ENCODE results near the gene UGGT2.
"Not testable (repeated sequence)": the region's sequence is repeated elsewhere in the genome, so short reads cannot be mapped to it uniquely, and the experiment has no call there.

UGGT2 gene

DNA sequence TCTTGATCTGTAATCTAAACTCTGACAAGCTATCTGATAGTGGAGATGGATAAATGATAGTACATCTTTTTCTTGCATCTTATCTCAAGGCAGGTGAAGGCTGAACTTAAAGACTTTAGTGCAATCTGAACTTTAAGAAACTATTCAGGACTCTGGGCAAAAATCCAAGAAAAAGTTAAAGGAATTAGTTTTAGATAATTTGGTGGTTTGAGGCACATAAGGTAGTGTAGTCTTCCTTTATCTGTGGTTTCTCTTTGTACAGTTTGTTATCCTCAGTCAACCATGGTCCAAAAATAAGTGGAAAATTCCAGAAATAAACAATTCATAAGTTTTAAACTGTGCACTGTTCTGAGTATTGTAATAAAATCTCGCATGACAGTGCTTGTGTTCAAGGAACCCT is 172.9 kb downstream of the UGGT2 start:
- DNase-seq = no peak

DNA sequence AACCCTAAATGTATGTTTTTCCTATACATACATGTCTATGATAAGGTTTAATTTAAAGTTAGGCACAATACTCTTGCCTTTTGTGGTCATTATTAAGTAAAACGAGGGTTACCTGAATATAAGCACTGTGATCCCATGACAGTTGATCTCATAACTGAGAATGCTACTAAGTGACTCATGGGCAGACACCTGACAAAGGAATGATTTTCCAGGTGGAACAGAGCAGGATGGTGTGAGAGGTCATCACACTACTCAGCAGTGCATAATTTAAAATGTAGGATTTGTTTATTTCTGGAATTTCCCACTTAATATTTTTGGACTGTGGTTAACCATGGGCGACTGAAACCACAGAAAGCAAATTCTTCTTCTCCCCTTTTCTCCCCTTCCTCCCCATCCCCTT is 178.9 kb downstream of the UGGT2 start:
- no peak for DNase-seq

DNA sequence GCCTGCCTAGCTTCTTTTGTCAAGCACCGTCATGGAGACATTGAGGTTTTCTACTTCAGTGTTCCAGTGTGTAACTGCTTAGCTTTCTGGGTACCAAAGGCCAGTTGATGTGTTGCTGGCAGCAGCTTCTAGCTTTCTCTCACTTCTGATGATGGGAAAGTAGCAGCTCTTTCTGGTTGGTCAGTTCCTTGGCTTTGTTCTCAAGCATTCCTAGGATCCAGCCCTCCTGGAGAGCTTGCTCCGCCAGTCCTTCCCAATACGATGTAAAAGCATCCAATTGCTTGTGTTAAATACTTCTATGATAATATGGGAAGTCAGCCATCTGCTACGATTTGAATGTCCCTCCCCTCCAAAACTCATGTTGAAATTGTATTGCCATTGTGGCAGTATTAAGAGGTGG is 182.8 kb downstream of the UGGT2 start:
- DNase-seq = no peak

DNA sequence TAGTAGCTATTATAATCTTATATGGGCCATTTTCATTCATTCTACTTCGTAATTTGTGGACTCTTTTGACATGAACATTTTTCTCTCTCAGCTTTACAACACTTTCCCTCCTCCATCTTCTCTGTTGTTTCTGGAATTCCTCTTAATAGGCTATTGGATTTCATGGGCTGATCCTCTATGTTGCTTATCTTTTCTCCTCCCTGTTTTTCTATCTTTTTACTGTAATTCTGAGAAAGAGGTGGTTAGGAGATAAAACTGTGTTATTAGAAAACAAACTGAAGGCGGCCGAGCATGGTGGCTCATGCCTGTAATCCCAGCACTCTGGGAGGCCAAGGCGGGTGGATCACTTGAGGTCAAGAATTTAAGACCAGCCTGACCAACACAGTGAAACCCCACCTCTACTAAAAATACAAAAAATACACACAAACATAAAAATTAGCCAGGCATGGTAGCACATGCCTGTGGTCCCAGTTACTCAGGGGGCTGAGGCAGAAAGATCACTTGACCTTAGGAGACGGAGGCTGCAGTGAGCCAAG is 188.1 kb downstream of the UGGT2 start:
- no peak for DNase-seq

DNA sequence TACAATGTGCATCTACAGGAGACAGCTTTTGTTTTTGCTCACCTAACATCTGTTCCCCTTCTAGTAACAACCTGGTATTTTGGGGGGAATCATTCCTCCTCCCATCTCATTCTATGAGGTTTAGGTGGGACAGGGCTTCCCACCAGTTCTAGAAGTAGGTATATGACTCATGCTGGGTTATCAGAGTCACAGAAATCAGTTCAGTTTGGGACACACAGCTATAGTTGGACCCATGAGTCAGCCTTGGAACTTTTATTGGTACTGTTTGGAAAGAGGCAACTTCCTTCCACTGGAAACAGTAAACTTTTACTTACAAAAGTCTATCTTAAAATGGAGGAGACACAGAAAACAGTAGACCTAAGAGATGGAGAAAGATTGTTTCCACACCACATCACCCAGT is 190.8 kb downstream of the UGGT2 start:
- no peak for DNase-seq

DNA sequence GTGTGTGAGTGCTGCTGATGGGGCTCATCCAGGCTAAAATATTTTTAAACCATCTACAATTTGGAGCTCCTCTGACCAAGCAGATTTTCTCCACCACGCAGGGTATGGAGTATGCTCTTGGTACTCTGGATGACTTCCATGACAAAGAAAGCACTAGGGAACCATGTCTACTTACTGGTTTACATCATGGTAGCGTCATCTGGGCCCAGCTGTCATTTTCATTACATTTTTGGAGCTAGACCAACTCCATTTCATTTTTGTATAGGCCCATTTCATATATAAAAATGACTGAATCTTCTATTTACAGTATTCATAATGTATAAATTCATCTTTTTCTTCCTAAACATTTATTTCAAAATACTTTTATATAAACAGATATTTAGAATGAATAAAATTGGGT is 191.9 kb downstream of the UGGT2 start:
- DNase-seq = no peak

DNA sequence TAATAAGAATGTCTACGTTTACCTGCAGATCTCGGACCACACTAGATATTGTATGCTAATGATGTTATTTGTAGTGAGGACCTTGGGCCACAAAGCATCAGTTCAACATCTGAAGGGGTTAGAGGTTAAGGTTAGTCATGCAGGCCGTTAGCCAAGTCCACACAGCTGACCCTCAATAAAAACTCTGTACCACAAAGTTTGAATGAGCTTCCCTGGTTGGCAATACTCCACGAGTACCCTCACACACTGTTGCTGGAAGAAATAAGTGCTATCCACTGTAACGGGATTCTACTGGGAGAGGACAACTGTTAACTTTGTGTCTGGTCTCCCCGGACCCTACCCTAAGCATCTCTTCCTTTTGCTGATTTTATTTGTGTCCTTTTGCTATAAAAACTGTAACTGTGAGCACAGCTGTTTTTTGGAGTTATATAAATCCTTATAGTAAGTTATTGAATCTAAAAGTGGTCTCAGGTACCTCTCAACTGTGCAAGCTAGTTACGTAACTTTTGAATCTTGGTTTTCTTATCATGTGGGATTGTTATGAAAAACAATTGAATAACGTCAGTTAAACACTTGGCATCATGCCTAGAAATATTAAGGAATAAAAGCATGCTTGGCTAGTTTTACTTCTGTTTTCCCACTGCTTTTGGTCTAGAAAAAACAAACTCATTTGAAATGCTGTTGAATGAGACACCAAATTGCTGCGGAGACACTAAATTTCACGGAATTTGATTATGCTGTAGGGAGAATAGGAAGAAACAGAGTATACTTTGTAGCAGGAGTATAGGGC is 194.7 kb downstream of the UGGT2 start:
- DNase-seq = no peak

DNA sequence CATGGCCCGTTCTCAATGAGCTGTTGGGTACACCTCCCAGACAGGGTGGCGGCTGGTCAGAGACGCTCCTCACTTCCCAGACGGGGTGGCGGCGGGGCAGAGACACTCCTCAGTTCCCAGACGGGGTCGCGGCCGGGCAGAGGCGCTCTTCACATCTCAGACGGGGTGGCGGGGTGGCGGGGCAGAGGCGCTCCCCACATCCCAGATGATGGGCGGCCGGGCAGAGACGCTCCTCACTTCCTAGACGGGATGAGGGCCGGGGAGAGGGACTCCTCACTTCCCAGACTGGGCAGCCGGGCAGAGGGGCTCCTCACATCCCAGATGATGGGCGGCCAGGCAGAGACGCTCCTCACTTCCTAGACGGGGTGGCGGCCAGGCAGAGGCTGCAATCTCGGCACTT is 207.5 kb downstream of the UGGT2 start:
- DNase-seq = not testable (repeated sequence)

DNA sequence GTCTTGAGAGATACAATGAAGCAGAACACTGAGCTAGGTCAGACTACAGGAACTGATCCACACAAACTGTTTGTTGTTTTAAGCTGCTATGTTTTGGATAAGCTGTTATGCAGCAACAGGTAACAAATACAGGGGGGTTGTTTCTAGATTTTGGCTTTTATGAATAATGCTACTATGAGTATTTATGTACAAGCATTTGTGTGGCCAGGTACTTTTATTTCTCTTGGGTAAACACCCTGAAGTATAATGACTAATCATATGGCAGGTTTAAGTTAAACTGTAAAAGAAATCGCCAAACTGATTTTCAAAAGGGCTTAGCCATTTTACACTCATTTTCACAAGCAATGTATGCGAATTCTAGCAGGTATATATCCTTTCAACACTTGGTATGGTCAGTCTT is 210.3 kb downstream of the UGGT2 start:
- no peak for DNase-seq

DNA sequence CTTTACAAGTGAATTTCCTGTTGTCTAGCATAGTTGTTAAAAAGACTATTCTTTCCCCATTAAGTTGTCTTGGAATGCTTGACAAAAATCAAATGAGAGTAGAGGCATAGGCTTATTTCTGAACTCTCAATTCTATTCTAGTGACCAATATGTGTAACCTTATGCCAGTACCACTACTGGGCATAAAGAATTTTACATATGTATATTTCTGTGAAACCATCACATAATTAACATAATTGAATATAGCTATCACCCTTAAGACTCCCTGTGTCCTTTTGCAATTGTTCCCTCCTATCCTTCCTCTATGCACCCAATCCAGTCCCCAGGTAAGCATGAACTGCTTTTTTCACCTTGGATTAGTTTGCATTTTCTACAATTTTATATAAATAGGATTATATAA is 211.3 kb downstream of the UGGT2 start:
- DNase-seq = no peak

DNA sequence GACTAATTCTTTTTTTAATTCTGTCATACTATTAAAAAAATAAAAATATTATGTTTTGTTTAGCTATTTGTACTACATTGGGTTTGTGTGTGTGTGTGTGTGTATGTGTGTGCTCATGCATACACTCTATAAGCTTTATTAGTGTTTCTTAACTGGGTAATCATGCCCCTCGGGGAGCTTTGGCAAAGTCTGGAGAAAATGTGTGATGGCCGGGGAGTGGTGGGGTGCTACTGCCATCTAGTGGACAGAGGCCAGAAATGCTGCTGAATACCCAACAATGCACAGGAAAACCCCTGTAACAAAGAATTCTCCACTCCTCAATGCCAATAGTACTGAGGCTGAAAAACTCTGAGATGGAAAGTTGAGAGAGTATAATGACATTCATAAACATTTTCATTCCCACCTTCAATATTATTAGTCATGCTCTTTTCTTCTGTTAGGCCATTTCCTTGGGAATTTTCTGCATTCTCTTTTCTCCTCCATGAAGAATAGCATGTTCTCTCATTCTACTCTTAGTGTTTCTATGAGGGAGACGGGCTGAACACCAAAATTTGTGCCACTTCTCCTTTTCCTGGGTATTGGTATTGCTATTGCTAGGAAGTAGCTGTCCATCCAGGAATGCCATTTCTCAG is 219.0 kb downstream of the UGGT2 start:
- peak; percentile 10 to 44 (median 37) for DNase-seq

DNA sequence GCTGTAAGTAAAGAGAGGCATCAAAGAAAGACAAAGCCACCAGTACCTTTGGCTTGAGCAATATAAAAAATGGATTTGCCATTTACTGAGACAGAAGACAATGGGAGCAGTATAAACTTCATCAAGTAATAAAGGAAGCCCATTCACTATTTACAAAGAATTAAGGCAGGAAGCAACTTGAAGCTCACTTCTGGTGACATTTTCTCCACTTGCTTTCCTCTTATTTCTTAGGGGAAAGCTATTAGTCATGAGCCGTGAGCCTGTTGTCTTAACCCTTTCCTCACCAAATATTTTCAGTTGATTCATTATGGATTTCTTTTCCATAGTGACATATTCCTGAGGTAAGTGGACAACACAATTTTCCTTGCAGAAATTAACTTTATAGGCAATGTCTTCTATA is 219.5 kb downstream of the UGGT2 start:
- no peak for DNase-seq

DNA sequence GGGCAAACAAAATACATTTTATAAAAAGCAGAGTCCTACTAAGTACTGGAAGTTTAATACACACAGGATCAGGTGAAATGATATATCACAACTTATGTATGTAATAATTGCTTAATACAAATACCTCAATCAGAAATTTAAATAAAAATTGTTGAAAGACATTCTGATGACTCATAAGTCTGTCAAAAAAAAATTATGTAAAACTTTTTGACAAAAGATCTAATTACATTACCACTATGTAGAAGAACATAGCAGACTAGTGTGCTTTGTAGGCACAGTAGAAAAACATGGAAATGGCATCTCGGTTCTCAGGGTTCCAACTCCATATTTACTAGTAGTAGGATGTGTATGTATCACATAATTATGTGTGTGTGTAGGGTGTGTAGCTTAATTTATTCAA is 220.1 kb downstream of the UGGT2 start:
- no peak for DNase-seq

DNA sequence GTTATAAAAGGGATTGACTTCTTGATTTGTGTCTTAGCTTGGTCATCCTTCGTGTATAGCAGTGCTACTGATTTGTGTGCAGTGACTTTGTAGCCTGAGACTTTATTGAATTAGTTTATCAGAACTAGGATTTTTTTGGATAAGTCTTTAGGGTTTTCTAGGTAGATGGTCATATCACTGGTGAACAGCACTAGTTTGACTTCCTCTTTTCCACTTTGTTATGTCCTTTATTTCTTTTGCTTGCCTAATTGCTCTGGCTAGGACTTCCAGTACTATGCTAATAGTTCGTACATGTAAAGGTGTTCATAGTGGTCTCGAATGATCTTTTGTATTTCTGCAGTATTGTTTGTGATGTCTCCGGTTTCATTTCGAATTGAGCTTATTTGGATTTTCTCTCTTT is 230.9 kb downstream of the UGGT2 start:
- no peak for DNase-seq

DNA sequence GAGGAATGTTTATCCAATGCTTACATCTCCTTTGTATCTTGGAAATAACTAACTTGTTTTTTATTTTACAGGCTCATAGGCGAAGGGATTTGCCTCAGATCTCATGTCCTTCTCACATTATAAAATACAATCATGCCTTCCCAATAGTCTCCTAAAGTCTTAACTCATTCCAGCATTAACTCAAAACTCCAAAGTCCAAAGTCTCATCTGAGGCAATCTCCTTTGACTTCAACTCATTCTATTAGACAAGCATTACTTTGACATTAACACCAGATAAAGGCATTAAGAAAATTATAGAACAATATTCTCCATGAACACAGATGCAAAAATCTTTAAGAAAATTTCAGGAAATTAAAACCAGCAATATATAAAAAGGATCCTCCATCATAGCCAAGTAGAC is 238.7 kb downstream of the UGGT2 start:
- DNase-seq = no peak

DNA sequence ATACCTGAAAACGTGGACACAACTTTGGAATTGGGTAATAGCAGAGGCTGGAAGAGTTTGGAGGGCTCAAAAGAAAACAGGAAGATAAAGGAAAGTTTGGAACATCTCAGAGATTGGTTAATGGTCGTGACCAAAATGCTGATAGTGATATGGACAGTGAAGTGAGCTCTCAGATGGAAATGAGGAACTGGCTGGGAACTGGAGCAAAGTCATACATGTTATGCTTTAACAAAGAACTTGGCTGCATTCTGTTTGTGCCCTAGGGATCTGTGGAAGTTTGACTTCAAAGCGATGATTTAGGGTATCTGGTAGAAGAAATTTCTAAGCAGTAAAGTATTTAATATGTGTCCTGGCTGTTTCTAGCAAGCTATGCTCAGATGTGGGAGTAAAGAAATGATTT is 240.1 kb downstream of the UGGT2 start:
- DNase-seq = no peak

DNA sequence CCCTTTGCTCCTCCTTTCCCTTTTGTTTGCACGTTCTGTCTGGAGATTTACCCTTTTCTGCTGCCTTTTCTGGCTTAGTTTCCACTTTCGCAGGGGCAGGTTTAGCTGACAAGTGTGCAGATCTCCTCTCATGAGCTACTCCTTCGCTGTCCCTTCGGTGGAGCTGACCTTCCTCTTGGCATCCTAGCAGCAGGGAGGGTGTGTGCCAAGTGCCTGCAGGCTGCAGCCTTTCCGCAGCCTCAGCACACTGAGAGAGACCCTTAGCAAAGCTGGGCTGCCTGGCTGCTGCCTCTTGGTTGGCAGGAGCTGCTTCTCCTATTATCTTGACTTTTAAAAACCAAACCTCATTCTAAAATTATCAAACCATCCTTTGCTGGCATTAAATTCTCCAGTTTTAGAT is 243.8 kb downstream of the UGGT2 start:
- DNase-seq = no peak

DNA sequence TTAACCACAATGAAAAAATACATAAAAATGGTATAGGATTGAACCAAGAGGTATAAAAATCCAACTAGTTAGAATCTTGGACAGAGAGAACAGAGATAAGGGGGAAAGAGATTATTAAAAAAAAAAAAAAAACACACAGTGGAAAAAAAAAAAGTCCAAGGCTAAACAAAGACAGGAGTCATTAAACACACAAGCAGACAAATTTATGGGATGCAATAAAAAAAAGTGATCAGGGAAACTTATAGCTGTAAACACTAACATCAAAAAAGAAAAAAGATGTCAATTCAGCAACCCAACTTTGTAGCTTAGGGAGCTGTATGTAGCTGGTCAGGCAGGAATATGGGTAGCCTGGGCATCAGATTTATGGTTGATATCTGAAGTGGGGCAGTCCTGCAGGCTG is 247.3 kb downstream of the UGGT2 start:
- DNase-seq = no peak

DNA sequence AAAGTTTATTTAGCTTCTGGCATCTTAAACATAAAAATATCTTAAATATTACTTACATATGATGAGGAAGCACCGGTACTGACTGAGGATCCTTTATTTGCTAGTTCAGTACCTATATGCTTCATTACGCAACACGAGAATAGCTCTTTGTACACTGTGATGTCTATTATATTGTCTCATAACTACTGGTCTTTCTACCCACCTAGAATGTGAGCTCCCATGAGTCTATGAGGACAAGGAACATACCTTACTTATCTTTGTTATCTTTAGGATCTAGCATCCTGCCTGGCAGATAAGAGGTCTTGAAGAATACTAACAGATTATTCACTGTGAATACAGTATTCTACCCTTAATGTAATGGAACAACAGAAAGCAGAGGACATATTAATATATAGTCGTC is 251.4 kb downstream of the UGGT2 start:
- DNase-seq = no peak

DNA sequence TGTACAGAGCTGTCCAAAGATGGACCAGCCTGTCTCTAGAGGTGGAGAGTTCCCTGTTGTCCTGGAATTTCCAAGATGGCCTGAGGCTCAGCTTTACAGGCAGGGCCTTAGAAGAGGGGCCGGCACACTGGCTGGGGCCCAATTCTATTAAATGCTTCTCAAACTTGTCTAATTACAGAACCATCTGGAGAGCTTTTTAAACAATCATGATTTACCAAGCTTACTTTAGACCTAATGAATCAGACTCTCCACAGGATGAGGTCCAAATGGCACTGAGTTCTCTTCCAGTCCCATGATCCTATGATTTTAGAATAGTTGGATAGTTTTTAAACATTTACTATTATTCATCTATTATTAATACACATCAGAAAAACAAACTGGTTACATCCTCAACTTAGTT is 252.8 kb downstream of the UGGT2 start:
- no peak for DNase-seq

DNA sequence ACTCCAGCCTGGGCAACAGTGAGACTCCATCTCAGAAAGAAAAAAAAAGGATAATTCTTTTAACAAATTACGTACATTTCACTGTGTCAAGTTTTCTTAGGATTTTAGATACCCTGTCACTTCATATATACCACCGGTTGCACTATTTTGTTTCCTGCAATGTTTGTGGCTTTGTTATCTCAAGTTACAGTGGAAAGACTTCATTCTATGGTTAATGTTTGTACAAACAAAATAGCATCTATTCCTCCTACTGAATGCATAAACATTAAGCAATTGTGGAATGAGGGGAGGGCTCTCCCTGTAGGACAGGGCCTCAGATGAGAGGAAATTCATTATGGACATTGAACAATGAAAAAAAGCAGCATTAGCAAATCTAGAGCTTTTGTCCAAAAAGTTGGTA is 256.2 kb downstream of the UGGT2 start:
- DNase-seq = no peak

DNA sequence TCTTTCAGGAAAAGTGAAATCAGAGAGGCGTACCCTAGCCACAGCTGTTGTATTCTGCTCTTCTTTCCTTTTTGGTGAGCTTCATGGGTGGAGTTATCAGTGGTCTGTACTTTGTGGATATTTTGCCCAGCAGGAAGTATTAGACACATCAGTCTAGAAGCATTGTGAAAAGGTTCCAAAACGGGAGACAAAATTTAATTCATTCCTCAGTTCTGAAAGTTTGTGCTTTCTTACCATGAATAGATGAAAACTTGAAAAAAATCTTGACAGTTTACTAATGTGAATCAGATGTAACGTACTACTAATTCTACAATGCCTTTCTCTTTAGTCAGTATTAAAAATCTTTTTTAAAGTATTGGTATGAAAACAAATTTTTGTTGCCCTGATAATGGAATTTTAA is 259.4 kb downstream of the UGGT2 start:
- no peak for DNase-seq

DNA sequence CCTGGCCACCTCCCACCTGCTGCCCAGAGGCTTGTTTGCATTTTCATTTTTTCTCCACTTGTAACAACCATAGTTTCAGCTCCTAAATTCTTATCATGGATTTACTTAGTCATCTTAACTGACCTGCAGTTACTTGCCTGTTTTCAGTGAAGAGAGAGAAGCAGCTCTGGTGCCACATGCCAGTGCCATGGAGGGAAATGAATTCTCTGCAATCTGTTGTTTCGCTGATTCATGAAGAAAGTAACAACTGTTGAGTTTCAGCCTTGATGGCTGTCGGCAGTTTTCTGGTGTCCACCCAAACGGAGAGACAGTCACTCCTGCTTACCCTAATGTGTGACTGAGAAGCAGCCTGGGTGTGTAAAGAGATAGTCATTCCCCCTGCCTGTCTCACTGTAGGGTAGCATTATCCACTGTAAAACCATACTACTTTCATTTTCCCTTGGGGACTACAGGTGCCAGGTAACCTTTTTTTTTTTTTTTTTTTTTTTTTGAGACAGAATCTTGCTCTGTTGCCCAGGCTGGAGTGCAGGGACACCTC is 260.1 kb downstream of the UGGT2 start:
- DNase-seq = no peak

DNA sequence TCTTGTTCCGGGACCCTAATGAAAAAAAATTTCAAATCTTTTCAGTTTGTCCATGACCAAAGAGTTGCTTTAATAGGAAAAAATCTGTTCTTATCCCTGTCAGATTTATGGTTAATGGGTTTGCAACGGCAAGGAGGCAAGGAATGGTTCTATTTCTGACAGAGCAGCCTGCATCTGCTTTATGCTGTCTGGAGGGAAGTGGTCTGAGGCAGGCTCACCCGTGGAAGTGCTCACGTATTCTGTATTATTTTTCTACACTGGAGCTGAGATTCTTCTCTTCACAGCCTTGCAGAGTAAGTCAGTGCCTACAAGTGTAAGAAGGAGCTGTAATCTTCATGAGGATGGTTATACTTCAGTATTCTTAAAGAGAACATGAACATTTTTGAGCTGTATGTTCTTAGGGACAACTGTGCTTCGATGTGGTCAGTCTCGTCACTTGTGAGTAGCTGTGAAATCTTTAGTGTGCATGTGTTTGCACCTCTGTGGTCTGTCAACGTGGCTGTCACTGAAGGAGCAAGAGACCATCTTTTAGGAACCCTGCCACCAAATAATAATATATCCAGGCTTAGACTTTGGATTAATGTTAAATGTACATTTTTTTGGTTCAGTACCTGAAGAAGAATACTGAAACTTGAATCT is 262.0 kb downstream of the UGGT2 start:
- DNase-seq = no peak
